ENCODE data around the gene TMEM260.
"Not testable (repeated sequence)": the region's sequence is repeated elsewhere in the genome, so short reads cannot be mapped to it uniquely, and the experiment has no call there.

TMEM260 gene

GRCh38 chr14:56686416-56686815 is 106.8 kb downstream of the TMEM260 start:
- DNase-seq = no peak

DNA sequence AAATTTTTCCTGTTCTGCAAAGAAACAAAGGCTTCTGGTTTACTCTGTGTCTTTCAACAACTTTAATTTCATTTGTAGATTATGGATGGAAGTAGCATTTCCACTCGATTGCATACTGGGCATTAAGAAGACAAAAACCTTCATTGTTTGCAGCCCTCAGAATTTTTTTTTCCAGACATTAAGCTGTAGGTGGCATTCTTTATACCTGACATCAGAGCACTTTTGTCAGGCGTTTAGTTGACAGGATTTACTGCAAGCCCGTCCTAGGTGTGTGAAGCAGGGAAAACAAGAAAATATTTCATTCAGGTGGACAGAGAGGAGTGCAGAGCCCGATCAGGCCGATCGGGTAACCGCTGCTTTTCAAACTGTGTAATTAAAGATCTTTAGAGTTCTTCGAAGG is 107.5 kb downstream of the TMEM260 start:
- DNase-seq = no peak

GRCh38 chr14:56694609-56695008 is 115.0 kb downstream of the TMEM260 start:
- no peak for DNase-seq

DNA sequence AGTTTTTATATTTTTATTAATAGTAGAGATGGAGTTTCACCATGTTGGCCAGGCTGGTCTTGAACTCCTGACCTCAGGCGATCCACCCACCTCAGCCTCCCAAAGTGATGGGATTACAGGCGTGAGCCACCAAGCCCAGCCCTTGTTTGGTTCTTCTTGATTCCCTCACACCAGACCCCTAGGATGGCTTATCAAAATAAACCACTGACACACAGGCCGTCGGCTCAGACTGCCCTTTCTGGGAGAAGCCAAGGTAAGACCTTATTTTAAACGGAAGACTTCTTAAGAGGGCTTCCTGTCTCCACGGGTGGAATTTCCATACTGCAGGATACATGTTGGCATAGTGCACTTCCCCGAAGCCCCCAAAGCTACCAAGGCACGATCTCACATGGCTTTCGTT is 115.6 kb downstream of the TMEM260 start:
- DNase-seq = not testable (repeated sequence)
